VCaP (cell line): Measurements from ENCODE around the gene RPL3.

ENCODE experiments used
- H3K27ac ChIP-seq: fragments of 450-650 bp; 2 replicates; pipeline ENCODE4 v1.5.1; 2017
- CTCF ChIP-seq: fragments of 450-650 bp; conservative IDR thresholded peaks from 2 replicates; pipeline ENCODE4 v1.5.1; 2017; ENCODE audit warnings: mild to moderate bottlenecking, moderate library complexity

The RPL3 gene

GRCh38 chr22:39278040-39278439 is 41.4 kb downstream of the RPL3 start:
- no peak for TF ChIP-seq CTCF
- H3K27ac ChIP-seq: no peak overlapping the region

- H3K27ac ChIP-seq: no peak overlapping the region
- TF ChIP-seq CTCF: no peak
Measured at GRCh38 chr22:39277142-39277607, 42.2 kb downstream of the RPL3 start.

- TF ChIP-seq CTCF: no peak
- no peak overlapping the region for H3K27ac ChIP-seq
Measured at GRCh38 chr22:39276440-39277141, 42.8 kb downstream of the RPL3 start.

GRCh38 chr22:39275814-39276439 is 43.5 kb downstream of the RPL3 start:
- TF ChIP-seq CTCF: no peak
- no peak overlapping the region for H3K27ac ChIP-seq

GRCh38 chr22:39273950-39274887 is 45.2 kb downstream of the RPL3 start:
- H3K27ac ChIP-seq: no peak overlapping the region
- no peak for TF ChIP-seq CTCF

GRCh38 chr22:39270792-39271191 is 48.6 kb downstream of the RPL3 start:
- no peak overlapping the region for H3K27ac ChIP-seq
- no peak for TF ChIP-seq CTCF

GRCh38 chr22:39270280-39270679 is 49.1 kb downstream of the RPL3 start:
- no peak overlapping the region for H3K27ac ChIP-seq
- TF ChIP-seq CTCF: no peak
